Breast epithelium (tissue), 4 donors: ENCODE measurements around the gene ZBTB24. TPM values are rescaled to one million over a fixed set of nuclear protein-coding genes. Genes with fewer than 3 reads are reported as not detected.

Source experiments
- DNase-seq, 2 donors: peaks; one replicate each; pipeline ENCODE4 v3.0.0-alpha.2; 2019; ENCODE audit warnings: low spot score in 2 of 2
- H3K27ac ChIP-seq, 2 donors: fragments of 200-600 bp; sonication (generic) in 1 of 2; one replicate each; pipeline ENCODE4 v1.5.1; 2016 to 2019; ENCODE audit warnings: mild to moderate bottlenecking in 1 of 2
- H3K27me3 ChIP-seq, 2 donors: fragments of 200-600 bp; sonication (generic) in 1 of 2; one replicate each; pipeline versions ENCODE4 v1.5.1 to v1.6.0; 2017 to 2019; ENCODE audit warnings: control low read depth in 1 of 2, mild to moderate bottlenecking in 1 of 2
- H3K36me3 ChIP-seq: fragments of 200-600 bp; one replicate; pipeline ENCODE4 v1.5.1; 2019
- H3K4me1 ChIP-seq, 2 donors: fragments of 200-600 bp; sonication (generic); one replicate each; pipeline ENCODE4 v1.5.1; 2016 to 2019; ENCODE audit warnings: control low read depth in 1 of 2
- H3K4me3 ChIP-seq, 3 donors: fragments of 200-600 bp; sonication (generic); 1 replicate in 2 of 3; 2 replicates in 1 of 3; pipeline ENCODE4 v1.5.1; 2016 to 2019; ENCODE audit warnings: mild to moderate bottlenecking in 3 of 3, moderate library complexity in 2 of 3
- H3K9me3 ChIP-seq, 2 donors: fragments of 200-600 bp; sonication (generic) in 1 of 2; one replicate each; pipeline ENCODE4 v1.5.1; 2016 to 2019; ENCODE audit warnings: control low read depth in 1 of 2
- CTCF ChIP-seq, 3 donors: fragments of 450-650 bp; IDR thresholded peaks; one replicate each; pipeline ENCODE4 v1.5.1; 2016 to 2017; ENCODE audit warnings: antibody characterized with exemption in 3 of 3, mild to moderate bottlenecking in 3 of 3, moderate library complexity in 3 of 3
- POLR2A ChIP-seq: fragments of 450-650 bp; IDR thresholded peaks from one replicate; pipeline ENCODE4 v1.6.1; 2016; ENCODE audit warnings: antibody characterized with exemption, mild to moderate bottlenecking, moderate library complexity
- POLR2AphosphoS5 ChIP-seq, 3 donors: sonication (generic); formaldehyde crosslinking; IDR thresholded peaks; one replicate each; pipeline ENCODE4 v1.6.1; 2017; ENCODE audit warnings: antibody characterized with exemption in 3 of 3
- intact Hi-C: fragments of 100-400 bp; cut with DNase I; formaldehyde crosslinking; loops from one replicate; pipeline ENCODE4 v1.15.1; 2023; ENCODE audit warnings: low total_unique reads
- total RNA-seq, 3 donors: library from RNA; depleted of rRNA; stranded (reverse); fragments of >200 nt; gene quantifications; one replicate each; pipeline ENCODE4 v1.1.0, GENCODE V29; 2016

ZBTB24 gene
- total RNA-seq, 3 donors from 2014 or later, result 9.1 to 13.8 (median 9.8) TPM

GRCh38 chr6:109475625-109476024, 7.4 kb downstream of the ZBTB24 start:
- Histone ChIP-seq H3K36me3 (peaks cover 11% of the 10 kb centered on the region), H3K4me3 (no peak overlapping the region), H3K4me1 (peaks cover 0 to 4% of the 10 kb centered on the region in 2 donors), H3K27ac (no peak overlapping the region), H3K27me3 (no peaks in the 10 kb centered on the region), H3K9me3 (no peaks in the 10 kb centered on the region)
- no peak for TF ChIP-seq POLR2AphosphoS5 (IDR thresholded peaks at IDR 0.05)
- TF ChIP-seq POLR2A, result no peak
- no peak for TF ChIP-seq CTCF (IDR thresholded peaks at IDR 0.05)
- DNase-seq, result no peak
- intact Hi-C loops, result no loop called here

DNA sequence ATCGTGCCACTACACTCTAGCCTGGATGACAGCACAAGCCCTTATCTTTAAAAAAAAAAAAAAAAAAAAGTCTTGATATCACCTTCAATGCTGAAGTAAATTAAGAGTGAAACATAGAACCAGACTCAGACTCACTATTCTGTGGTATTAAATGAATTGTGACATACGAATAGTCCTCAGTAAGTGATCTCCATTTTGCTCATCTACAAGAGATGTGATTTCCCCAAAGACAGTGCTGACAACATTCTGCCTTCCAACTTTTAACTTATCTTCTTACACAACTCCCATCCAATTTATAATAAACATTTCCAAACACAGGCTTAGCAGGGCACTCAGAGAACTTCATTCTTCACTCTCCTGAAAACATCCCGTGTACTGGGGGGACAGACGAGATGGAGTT, 8.0 kb downstream of the ZBTB24 start:
- Histone ChIP-seq H3K4me3 (no peak overlapping the region), H3K4me1 (no peaks in the 10 kb centered on the region), H3K36me3 (peaks cover 11% of the 10 kb centered on the region), H3K27ac (no peak overlapping the region), H3K27me3 (no peaks in the 10 kb centered on the region), H3K9me3 (no peaks in the 10 kb centered on the region)
- intact Hi-C loops, result no loop called here
- TF ChIP-seq CTCF (IDR thresholded peaks at IDR 0.05) (no peak), POLR2A (no peak), POLR2AphosphoS5 (IDR thresholded peaks at IDR 0.05) (no peak)
- no peak for DNase-seq

DNA sequence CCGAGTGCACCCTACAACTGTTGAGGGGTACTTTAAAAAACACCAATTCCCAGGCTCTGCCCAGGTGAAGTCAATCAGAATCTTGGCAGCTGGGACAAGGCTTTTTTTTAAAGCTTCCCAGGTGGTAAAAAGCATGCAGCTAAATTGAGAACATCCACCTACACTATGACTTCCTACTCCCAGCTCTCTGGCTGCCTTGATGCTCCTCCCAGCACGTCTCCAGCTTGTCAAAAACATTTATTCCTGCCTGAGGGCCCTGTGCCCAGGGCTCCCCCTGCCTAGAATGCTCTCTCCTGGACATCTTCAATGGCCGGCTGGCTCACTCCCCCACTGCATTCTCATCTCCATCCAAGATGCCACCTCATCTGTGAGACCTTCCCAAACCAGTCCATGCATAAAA, 9.9 kb downstream of the ZBTB24 start:
- Histone ChIP-seq H3K36me3 (peaks cover 11% of the 10 kb centered on the region), H3K27me3 (no peaks in the 10 kb centered on the region), H3K9me3 (no peaks in the 10 kb centered on the region), H3K4me1 (no peaks in the 10 kb centered on the region), H3K4me3 (no peak overlapping the region), H3K27ac (no peak overlapping the region)
- intact Hi-C loops, result no loop called here
- no peak for TF ChIP-seq POLR2AphosphoS5 (IDR thresholded peaks at IDR 0.05)
- DNase-seq, result no peak

DNA sequence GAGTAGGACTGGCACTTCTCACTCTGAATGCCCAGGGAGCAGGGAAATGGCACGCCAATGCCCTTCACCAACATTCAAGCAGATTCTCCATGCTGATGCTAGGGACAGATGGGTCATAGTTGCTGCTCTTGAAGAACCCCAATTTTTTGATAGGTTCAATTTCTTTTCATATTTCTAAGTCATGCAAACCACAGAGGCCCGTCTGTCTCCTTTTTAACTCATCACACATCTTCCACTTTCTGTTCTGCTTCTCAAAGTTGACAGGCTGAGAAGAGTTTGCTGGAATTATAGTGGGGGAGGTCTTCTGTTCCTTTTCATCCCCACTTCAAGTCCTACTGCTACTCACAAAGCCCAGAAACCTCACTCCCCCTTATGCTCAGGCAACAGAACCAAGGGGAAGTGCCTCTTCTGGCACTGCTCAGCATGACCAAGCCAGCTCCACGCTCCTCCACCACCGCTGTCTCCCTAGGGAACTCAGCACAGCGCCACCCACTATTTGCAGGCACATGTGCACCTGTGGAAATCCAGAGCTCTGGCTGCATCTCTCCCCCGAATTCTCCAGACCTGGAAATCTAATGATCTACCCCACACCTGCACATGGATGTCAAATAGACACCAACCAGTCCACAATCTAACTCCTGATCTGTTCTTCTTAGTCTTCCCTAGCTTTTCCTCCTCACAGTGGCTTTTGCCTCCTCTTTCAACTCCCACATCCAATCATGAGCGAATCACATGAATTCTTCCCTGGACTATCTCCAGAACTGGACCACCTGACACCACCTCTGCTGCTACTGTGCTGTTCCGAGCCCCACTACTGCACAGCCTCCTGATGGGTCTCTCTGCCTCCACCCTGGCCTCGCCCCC, 10.7 kb downstream of the ZBTB24 start:
- H3K4me3 ChIP-seq, result no peak overlapping the region
- no peak overlapping the region for H3K27ac ChIP-seq
- no peaks in the 10 kb centered on the region for H3K27me3 ChIP-seq
- no peaks in the 10 kb centered on the region for H3K4me1 ChIP-seq
- peaks cover 11% of the 10 kb centered on the region for H3K36me3 ChIP-seq
- H3K9me3 ChIP-seq, result no peaks in the 10 kb centered on the region
- TF ChIP-seq CTCF (IDR thresholded peaks at IDR 0.05) (no peak), POLR2A (no peak), POLR2AphosphoS5 (IDR thresholded peaks at IDR 0.05) (no peak)
- intact Hi-C loops, result no loop called here
- DNase-seq, result no peak

GRCh38 chr6:109471105-109471810, 11.8 kb downstream of the ZBTB24 start:
- TF ChIP-seq POLR2A (no peak), POLR2AphosphoS5 (IDR thresholded peaks at IDR 0.05) (no peak), CTCF (IDR thresholded peaks at IDR 0.05) (no peak)
- no peak overlapping the region for H3K27ac ChIP-seq
- H3K27me3 ChIP-seq, result no peaks in the 10 kb centered on the region
- H3K4me3 ChIP-seq, result no peak overlapping the region
- H3K36me3 ChIP-seq, result peaks cover 11% of the 10 kb centered on the region
- no peaks in the 10 kb centered on the region for H3K4me1 ChIP-seq
- DNase-seq, result no peak
- no peaks in the 10 kb centered on the region for H3K9me3 ChIP-seq
- intact Hi-C loops, result no loop called here
